K562 (cell line): ENCODE results near the gene HIVEP1. TPM values are rescaled to one million over a fixed set of nuclear protein-coding genes. Genes with fewer than 3 reads are reported as not detected.

Experiments
- ASH1L ChIP-seq: fragments of 450-650 bp; IDR thresholded peaks from 2 replicates; pipeline ENCODE4 v1.6.1; 2018; ENCODE audit warnings: borderline replicate concordance, mild to moderate bottlenecking, low read depth; ENCODE audit not compliant: partially characterized antibody
- BCOR ChIP-seq: fragments of 450-650 bp; IDR thresholded peaks from 2 replicates; pipeline ENCODE4 v1.6.1; 2016
- CHD4 ChIP-seq: fragments of 200-600 bp; sonication (generic); IDR thresholded peaks from 3 replicates; pipeline ENCODE4 v1.6.1; 2012; ENCODE audit warnings: low read depth, mild to moderate bottlenecking, mixed read lengths, low read length, inconsistent platforms; ENCODE audit not compliant: insufficient read depth, insufficient replicate concordance, poor library complexity, severe bottlenecking
- KDM1A ChIP-seq, 2 experiments: fragments of 450-650 bp; IDR thresholded peaks; 2 replicates each; pipeline ENCODE4 v1.6.1; 2016; ENCODE audit warnings: mild to moderate bottlenecking in 2 of 2
- RBM25 ChIP-seq: fragments of 200-400 bp; formaldehyde crosslinking; IDR thresholded peaks from 2 replicates; pipeline ENCODE4 v1.6.1; 2018; ENCODE audit warnings: low read length, low read depth, moderate library complexity; ENCODE audit not compliant: severe bottlenecking
- TCF3 ChIP-seq: sonication (generic); formaldehyde crosslinking; IDR thresholded peaks from 2 replicates; pipeline ENCODE4 v1.4.0; 2020; ENCODE audit warnings: mild to moderate bottlenecking, missing genetic modification reagents
- TSC22D4 ChIP-seq: fragments of 450-650 bp; IDR thresholded peaks from 2 replicates; pipeline ENCODE4 v1.6.1; 2016; ENCODE audit warnings: missing genetic modification characterization, missing biosample characterization, control low read depth
- ZNF212 ChIP-seq: fragments of 450-650 bp; formaldehyde crosslinking; IDR thresholded peaks from 2 replicates; pipeline ENCODE4 v1.4.0; 2020; ENCODE audit warnings: mild to moderate bottlenecking
- polyA plus RNA-seq, 8 experiments: library from polyadenylated mRNA; depleted of rRNA in 4 of 8; stranded (reverse) in 5 of 8; unstranded in 3 of 8; fragments of >200 nt; fragmentation: Nextera tagmentation in 2 of 8; fragmentation: Illumina TruSeq in 1 of 8; extraction: Ambion mirVana in 2 of 8; extraction: Trizol in 1 of 8; gene quantifications; 2 replicates each; pipeline versions ENCODE4 v1.2.1 to v1.2.3, GENCODE V29; 2011 to 2014; ENCODE audit warnings: inconsistent platforms in 1 of 8, missing spikeins in 1 of 8
- total RNA-seq, 7 experiments: library from RNA; depleted of rRNA in 6 of 7; stranded (reverse); fragments of >200 nt in 6 of 7; fragmentation: Illumina TruSeq in 2 of 7; extraction: Trizol in 2 of 7; gene quantifications; 2 replicates each; pipeline versions ENCODE4 v1.2.1 to v1.2.3, GENCODE V29; 2011 to 2021; ENCODE audit warnings: low replicate concordance in 1 of 7
- TF ChIP-seq, protein P1 (sequence below): fragments of 250-450 bp; sonication (Bioruptor Pico); IDR thresholded peaks from 2 replicates; pipeline ENCODE4 v1.5.0; 2021; ENCODE audit warnings: mild to moderate bottlenecking, borderline replicate concordance
- TF ChIP-seq, protein P2 (sequence below): fragments of 200-800 bp; sonication (Bioruptor generic); IDR thresholded peaks from 2 replicates; pipeline ENCODE4 v1.6.1; 2017; ENCODE audit warnings: missing genetic modification characterization, missing compliant biosample characterization

Gene HIVEP1
- total and polyA plus RNA-seq, 9 of the 15 experiments (the other 6 are each of a cell fraction or from before 2014, with no cell fraction given): 6.0 to 33.3 (median 21.7) TPM

DNA sequence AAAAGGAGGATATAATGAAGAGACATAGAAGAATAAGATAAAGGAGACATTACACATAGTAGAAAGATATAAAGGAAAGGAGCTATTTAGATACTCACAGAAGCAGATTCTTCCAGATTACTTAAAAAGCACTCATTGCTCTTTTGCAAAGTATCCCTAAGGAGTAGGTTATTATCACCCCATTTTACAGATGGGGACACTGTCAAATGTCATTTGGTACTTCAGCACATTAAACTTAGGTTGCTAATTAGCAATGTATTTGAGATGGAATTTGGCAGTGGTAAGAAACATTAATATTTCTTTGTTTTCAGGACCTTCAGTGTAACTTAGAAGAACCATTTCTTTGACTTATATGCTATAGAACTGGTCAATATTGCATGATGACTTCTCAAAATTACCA lies 11.9 kb upstream of the HIVEP1 start (continued):
- TF ChIP-seq CHD4: no peak
- peak; percentile 71 for TF ChIP-seq RBM25
- peak; percentile 24 to 31; a peak in 1 of 4 replicates for TF ChIP-seq KDM1A (IDR thresholded peaks at IDR 0.05)
- 0 out of 2 replicates have a peak, but pooled peaks have one; percentile 58 for TF ChIP-seq BCOR
- TF ChIP-seq, protein P1, sequence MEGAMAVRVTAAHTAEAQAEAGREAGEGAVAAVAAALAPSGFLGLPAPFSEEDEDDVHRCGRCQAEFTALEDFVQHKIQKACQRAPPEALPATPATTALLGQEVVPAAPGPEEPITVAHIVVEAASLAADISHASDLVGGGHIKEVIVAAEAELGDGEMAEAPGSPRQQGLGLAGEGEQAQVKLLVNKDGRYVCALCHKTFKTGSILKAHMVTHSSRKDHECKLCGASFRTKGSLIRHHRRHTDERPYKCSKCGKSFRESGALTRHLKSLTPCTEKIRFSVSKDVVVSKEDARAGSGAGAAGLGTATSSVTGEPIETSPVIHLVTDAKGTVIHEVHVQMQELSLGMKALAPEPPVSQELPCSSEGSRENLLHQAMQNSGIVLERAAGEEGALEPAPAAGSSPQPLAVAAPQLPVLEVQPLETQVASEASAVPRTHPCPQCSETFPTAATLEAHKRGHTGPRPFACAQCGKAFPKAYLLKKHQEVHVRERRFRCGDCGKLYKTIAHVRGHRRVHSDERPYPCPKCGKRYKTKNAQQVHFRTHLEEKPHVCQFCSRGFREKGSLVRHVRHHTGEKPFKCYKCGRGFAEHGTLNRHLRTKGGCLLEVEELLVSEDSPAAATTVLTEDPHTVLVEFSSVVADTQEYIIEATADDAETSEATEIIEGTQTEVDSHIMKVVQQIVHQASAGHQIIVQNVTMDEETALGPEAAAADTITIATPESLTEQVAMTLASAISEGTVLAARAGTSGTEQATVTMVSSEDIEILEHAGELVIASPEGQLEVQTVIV: no peak
- TF ChIP-seq TSC22D4: no peak
- no peak for TF ChIP-seq ASH1L
- no peak for TF ChIP-seq TCF3 (CRISPR knock-in tag)
- TF ChIP-seq, protein P2, sequence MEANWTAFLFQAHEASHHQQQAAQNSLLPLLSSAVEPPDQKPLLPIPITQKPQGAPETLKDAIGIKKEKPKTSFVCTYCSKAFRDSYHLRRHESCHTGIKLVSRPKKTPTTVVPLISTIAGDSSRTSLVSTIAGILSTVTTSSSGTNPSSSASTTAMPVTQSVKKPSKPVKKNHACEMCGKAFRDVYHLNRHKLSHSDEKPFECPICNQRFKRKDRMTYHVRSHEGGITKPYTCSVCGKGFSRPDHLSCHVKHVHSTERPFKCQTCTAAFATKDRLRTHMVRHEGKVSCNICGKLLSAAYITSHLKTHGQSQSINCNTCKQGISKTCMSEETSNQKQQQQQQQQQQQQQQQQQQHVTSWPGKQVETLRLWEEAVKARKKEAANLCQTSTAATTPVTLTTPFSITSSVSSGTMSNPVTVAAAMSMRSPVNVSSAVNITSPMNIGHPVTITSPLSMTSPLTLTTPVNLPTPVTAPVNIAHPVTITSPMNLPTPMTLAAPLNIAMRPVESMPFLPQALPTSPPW: no peak
- TF ChIP-seq ZNF212 (CRISPR knock-in tag): no peak
- TF ChIP-seq, all 486 proteins: peak for 3
